ENCODE measurements around the gene CBARP. TPM values are rescaled to one million over a fixed set of nuclear protein-coding genes. Genes with fewer than 3 reads are reported as not detected.
A peak's percentile ranks its signal among the peaks of the same experiment; 100 is the strongest.

CBARP gene
- total and polyA plus RNA-seq, 9 of the 15 experiments (the other 6 are each of a cell fraction or from before 2014, with no cell fraction given), result 0.03 to 8.9 (median 1.2) TPM; not detected in 1

- TF ChIP-seq ZBTB49 (CRISPR knock-in tag; IDR thresholded peaks at IDR 0.05; ENCODE audit: borderline replicate concordance), result no peak
- no peak for TF ChIP-seq KAT7 (CRISPR knock-in tag; IDR thresholded peaks at IDR 0.05; ENCODE audit: borderline replicate concordance)
- no peak; the same call in 1 of the 2 replicates for TF ChIP-seq LEF1 (IDR thresholded peaks at IDR 0.05)
- TF ChIP-seq ZBTB7A (IDR thresholded peaks at IDR 0.05; ENCODE audit: borderline replicate concordance, control insufficient read depth, low read depth, low read length), result no peak
- peak in 1 of 2 experiments; percentile 21; a peak in 1 of 4 replicates for TF ChIP-seq NRF1 (conservative IDR thresholded peaks at IDR 0.05 in 1 of 2, IDR thresholded peaks at IDR 0.05 in 1 of 2)
- no peak for TF ChIP-seq ATF2 (CRISPR knock-in tag; IDR thresholded peaks at IDR 0.05)
- peak; percentile 52; the same call in 1 of the 2 replicates for TF ChIP-seq DMBX1 (CRISPR knock-in tag; IDR thresholded peaks at IDR 0.05; ENCODE audit: borderline replicate concordance)
- no peak for TF ChIP-seq SIX5 (IDR thresholded peaks at IDR 0.05; ENCODE audit: borderline replicate concordance in 1 of 2, insufficient read depth in 1 of 2, low read depth in 1 of 2, low read length in 2 of 2)
- TF ChIP-seq ZNF3 (CRISPR knock-in tag; IDR thresholded peaks at IDR 0.05), result no peak
- TF ChIP-seq MBD1 (CRISPR knock-in tag; IDR thresholded peaks at IDR 0.05), result no peak
- no peak for TF ChIP-seq TGIF2 (CRISPR knock-in tag; IDR thresholded peaks at IDR 0.05)
- TF ChIP-seq SMAD4 (CRISPR knock-in tag; conservative IDR thresholded peaks at IDR 0.05), result 0 out of 2 replicates have a peak, but pooled peaks have one; percentile 30
- TF ChIP-seq AFF4 (CRISPR knock-in tag; IDR thresholded peaks at IDR 0.05), result no peak
- no peak for TF ChIP-seq PRMT5 (CRISPR knock-in tag; IDR thresholded peaks at IDR 0.05)
- no peak for TF ChIP-seq CHCHD3 (CRISPR knock-in tag; IDR thresholded peaks at IDR 0.05)
- no peak for TF ChIP-seq ZNF311 (CRISPR knock-in tag; IDR thresholded peaks at IDR 0.05)
These were observed 34.0 kb upstream of the CBARP start (continued) for GRCh38 chr19:1271528-1272422.

Data from K562 (cell line).